GM11168 (cell line): Measurements from ENCODE around the gene RBBP4.
"Not testable (repeated sequence)": the region's sequence is repeated elsewhere in the genome, so short reads cannot be mapped to it uniquely, and the experiment has no call there.

Experiments used
- in situ Hi-C: fragments of 300-500 bp; cut with MboI; formaldehyde crosslinking; loops from one replicate; pipeline ENCODE4 v1.12.0; 2022; ENCODE audit warnings: low sequenced_read_pairs; ENCODE audit not compliant: unreplicated experiment

RBBP4 gene

GRCh38 chr1:32636914-32637645 is 13.9 kb upstream of the RBBP4 start:
- in situ Hi-C loops = no loop called here

DNA sequence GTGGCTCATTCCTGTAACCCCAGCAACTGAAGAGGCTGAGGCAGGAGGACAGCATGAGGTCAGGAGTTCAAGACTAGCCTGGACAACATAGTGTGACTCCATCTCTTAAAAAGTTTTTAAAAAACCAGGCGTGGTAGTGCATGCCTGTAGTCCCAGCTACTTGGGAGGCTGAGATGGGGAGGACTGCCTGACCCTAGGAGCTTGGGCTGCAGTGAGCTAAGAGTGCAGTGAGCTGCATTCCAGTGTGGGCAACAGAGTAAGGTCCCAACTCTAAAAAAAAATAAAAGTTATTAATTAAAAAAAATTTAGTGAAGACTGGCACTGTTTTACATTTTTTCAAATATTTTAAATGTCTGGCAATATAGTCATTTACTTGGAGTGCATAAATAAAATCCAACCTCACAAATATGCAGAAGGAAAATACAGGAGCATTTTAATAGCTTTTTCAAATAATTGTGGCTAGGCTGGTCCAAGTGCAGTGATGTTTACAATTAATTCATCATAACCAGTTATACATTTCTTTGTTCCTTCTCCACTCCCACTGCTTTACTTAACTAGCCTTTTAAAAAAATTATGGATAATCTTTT is 11.4 kb upstream of the RBBP4 start:
- in situ Hi-C loops = no loop called here

GRCh38 chr1:32642292-32642827 is 8.6 kb upstream of the RBBP4 start:
- in situ Hi-C loops = not testable (repeated sequence)

DNA sequence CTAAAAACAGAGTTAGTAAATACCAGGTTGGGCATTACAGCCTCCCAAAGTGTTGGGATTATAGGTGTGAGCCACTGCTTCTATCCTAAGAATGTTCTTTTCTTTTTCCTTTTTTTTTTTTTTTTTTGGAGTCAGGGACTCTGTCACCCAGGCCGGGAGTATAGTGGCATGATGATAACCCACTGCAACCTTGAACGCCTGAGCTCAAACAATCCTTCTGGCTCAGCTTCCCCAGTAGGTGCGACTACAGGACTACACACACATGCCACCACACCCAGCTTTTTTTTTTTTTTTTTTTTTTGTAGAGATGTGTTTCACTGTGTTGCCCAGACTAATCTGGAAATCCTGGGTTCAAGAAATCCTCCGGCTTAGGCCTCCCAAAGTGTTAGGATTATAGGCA is 6.6 kb upstream of the RBBP4 start:
- in situ Hi-C loops = no loop called here

DNA sequence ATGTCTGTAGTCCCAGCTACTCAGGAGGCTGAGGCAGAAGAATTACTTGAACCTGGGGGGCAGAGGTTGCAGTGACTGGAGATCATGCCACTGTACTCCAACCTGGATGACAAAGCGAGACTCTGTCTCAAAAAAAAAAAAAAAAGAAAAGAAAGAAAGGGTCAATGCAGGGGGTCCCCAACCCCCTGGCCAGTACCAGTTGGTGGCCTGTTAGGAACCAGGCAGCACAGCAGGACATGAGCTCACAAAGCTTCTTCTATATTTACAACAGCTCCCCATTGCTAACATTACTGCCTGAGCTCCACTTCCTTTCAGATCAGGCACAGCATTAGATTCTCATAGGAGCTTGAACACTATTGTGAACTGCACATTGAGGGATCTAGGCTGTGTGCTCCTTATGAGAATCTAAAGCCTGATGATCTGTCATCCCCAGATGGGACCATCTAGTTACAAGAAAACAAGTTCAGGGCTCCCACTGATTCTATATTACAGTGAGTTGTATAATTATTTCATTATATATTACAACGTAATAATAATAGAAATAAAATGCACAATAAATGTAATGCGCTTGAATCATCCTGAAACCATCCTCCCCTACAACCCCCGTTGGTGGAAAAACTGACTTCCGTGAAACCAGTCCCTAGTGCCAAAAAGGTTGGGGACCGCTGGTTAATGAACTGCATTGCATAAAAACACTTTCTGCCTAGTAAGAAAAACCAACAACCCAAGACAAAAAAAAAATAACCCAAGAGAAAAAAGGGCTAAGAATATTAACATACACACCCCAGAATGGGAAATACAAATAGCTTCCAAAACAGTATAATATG is 3.5 kb upstream of the RBBP4 start:
- in situ Hi-C loops = no loop called here

DNA sequence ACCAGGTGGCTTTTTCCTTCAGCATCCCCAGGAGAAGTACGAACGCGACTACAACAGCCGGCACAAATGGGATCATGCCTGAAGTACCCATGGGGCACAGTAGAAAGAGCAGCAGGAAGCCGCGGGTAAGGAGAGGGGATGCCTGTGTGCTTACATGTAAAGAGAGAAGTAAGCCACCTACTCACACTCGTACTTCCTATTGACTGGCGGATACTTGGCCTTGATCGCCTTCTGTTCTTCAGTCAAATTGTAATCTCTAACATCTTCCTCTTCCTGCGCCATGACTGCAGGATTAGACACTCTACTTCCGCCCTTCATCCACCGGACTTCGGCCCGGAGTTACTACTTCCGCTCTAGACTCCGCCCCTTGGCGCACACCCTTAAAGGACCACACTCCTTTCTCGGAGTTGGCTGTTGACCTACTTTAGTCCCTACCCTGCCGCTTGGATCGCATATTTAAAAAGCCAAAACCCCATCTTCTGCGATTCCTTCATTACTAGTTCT is 708 bp upstream of the RBBP4 start, which contains the start of gene ZBTB8OS:
Gene ZBTB8OS, minus strand, starts transcription at position 303 of the 504 bp plus-strand sequence. Its CDS starts 21 bp downstream, at position 282.
- in situ Hi-C loops = no loop called here

DNA sequence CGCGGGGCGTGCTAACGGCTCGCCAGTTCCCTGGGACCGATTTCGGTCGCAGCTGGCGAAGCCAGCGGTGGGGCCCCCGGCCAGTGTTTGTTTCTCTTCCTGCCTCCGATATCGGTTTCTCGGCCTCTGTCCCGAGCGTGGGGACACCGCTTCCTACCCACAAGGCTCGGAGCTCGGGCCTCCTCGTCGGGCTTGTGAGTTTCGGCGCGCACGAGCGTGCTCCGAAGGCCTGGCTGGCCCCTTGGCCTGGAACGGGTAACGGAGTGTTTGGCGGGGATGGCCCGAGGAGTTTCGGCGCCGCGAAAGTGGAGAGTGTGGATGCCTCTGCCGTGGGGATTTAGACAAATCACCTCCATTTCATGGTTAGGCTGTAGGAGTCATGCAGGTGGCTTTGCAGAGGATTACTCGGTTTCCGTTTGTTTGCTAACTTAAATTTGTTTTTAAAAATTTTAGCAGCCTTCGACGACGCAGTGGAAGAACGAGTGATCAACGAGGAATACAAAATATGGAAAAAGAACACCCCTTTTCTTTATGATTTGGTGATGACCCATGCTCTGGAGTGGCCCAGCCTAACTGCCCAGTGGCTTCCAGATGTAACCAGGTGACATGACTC is 559 bp downstream of the RBBP4 start:
- in situ Hi-C loops = no loop called here

DNA sequence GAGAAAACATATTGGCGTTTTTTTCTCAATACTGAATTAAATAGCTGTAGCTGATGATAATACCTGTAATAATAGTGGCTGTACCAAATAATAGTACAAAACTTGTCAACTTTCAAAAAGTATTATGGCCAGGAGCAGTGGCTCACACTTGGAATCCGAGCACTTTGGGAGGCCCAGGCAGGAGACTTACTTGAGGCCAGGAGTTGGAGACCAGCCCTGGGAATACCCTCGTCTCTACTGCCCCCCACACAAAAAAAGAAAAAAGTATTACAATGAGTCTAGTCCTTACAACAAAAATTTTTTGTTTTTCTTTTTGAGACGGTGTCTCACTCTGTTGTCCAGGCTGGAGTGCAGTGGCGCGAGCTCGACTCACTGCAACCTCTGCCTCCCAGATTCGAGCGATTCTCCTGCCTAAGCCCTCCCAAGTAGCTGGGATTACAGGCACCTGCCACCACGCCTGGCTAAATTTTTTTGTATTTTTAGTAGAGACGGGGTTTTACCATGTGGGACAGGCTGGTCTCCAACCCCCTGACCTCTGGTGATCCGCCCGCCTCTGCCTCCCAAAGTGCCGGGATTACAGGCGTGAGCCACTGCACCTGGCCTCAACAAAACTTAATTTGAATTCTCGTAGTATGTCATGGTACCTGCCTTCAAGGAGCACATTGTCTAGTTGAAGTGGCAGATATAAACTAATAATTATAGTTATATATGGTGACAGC is 1.4 kb downstream of the RBBP4 start:
- in situ Hi-C loops = no loop called here

DNA sequence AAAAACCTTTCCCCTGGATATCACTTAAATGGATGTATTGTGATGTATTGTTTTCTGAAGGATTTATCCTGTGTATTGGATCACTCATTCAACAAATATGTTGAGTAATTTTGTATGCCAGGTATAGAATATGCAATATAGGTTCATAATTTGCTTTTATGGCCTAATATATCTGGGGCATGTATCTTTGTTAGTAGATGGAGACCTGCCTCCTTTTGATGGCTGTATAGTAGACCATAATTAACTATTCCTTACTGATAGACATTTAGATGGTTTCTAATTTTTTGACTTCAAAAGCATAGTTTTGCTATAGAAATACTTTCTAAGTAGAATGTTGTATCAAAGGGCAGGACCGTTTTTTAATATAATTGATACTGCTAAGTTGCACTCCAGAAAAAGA is 8.6 kb downstream of the RBBP4 start:
- in situ Hi-C loops = no loop called here

DNA sequence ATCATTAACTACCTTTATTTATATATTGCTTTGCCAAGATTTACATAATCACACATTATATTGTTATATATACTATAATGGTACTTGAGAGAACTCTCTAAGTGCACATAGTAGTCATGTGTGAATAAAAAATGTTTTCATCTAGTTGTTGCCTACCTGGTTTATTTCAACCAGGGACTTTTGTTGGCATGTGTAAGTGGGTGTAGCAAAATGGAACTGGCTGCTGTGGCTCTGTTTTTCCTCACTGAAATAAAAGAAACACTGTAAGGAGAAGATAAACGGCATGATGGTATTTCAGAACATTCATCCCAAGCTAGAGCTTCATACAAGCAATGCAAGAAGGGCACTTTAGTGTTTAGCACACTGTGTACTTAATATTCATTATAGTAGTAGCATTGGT is 14.9 kb downstream of the RBBP4 start:
- in situ Hi-C loops = no loop called here

DNA sequence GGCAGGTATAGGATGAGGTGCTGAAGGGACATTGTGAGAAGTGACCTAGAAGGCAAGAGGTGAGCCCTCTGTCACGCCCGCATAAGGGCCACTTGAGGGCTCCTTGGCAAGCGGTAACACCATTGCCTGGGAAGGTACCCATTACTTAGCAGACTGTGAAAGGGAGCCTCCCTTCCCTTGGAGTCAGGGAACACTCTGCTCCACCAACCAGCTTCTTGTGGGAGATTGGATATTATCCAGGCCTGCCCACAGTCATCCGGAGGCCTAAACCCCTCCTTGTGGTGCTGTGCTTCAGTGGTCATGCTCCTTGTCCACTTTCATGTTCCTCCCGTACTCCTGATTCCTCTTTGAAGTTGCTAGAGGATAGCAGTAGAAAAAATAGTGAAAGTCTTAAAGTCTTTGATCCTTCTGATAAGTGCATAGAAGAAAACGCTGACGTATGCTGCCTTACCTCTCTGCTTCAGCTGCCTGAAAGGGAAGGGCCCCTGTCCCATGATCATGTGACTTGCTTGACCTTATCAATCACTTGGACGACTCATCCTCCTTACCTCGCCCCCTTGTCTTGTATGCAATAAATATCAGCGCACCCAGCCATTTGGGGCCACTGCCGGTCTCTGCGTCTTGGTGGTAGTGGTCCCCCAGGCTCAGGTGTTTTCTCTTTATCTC is 16.0 kb downstream of the RBBP4 start:
- in situ Hi-C loops = no loop called here

DNA sequence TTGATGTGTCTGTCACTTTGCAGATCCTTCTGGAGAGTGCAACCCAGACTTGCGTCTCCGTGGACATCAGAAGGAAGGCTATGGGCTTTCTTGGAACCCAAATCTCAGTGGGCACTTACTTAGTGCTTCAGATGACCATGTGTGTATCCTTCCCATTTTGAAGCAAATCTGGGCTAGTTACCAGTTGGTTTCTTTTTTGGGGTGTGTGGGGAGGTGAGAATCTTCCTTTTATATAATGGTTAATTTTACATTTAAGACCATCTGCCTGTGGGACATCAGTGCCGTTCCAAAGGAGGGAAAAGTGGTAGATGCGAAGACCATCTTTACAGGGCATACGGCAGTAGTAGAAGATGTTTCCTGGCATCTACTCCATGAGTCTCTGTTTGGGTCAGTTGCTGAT is 17.7 kb downstream of the RBBP4 start:
- in situ Hi-C loops = not testable (repeated sequence)

DNA sequence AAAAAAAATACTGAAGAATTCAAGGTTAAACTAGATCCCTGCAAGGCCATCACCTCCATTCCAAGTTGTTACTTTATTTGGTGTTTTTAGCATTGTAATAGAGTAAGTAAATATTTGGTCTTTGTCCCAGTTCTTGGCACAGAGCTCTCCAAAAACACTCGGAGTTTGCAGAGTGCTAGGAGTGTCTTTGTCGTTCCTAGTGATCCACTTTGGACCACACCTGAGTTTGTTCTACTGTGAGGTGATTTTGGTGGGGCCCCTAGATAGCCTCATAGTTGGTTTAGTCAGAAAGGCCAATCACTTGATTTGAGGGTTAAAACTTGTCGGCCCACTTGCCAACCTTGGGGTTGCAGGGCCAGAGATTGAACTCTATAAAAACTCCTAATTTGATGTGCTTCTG is 25.9 kb downstream of the RBBP4 start:
- in situ Hi-C loops = no loop called here

DNA sequence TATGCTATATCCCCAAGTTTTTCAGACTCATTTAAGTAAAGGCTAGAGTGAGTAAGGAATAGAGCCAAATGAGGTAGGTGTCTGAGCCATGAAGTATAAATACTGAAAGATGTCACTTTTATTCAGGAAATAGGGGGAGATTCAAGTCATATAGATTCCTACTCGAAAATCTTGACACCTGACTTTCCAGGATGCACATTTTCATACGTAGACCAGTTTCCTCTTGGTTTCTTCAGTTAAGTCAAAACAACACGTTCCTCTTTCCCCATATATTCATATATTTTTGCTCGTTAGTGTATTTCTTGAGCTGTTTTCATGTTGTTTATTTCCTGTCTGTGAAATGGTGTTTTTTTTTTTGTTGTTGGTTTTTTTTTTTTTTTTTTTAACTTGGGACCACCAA is 29.0 kb downstream of the RBBP4 start:
- in situ Hi-C loops = not testable (repeated sequence)

DNA sequence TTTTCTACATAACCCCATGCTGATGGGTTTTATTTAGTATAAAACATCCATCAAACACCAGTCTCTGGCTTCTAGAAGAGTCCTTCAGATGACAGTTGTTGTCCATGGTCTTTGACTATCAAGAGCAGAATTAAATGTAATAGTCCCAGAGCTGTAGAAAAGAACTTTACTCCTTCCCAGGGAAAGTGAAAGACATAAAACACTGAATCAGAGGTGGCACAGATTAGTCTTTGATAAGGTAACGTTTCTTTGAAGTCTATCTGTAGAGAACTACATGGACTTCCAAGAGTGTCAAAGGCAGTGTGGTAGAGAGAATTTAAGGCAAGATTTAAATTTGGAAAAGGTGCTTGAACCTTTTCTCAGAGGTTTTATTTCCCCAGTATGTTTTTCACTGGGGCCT is 29.6 kb downstream of the RBBP4 start:
- in situ Hi-C loops = no loop called here

GRCh38 chr1:32681509-32681908 is 30.5 kb downstream of the RBBP4 start:
- in situ Hi-C loops = no loop called here

GRCh38 chr1:32681999-32682398 is 31.0 kb downstream of the RBBP4 start:
- in situ Hi-C loops = no loop called here

GRCh38 chr1:32683397-32683796 is 32.4 kb downstream of the RBBP4 start:
- in situ Hi-C loops = no loop called here

GRCh38 chr1:32684167-32684811 is 33.3 kb downstream of the RBBP4 start:
- in situ Hi-C loops = no loop called here
